Right lobe of liver (tissue), 6 donors: ENCODE data around the gene SLC29A3. TPM values are rescaled to one million over a fixed set of nuclear protein-coding genes. Genes with fewer than 3 reads are reported as not detected.

Experiments
- ATAC-seq, 4 donors: fragments of 200-7000 bp; cut with Tn5 transposase; one replicate each; pipeline ENCODE4 v1.9.1; 2020; ENCODE audit warnings: mild to moderate bottlenecking in 4 of 4, moderate library complexity in 4 of 4
- DNase-seq, 3 donors: peaks; one replicate each; pipeline ENCODE4 v3.0.0-alpha.2; 2020
- H3K27ac ChIP-seq, 3 donors: fragments of 200-600 bp; one replicate each; pipeline ENCODE4 v1.8.0; 2022
- H3K27me3 ChIP-seq, 2 donors: fragments of 200-600 bp; one replicate each; pipeline ENCODE4 v1.8.0; 2022
- H3K36me3 ChIP-seq, 4 donors: fragments of 200-600 bp; sonication (generic) in 1 of 4; one replicate each; pipeline versions ENCODE4 v1.5.1 to v1.8.0; 2017 to 2022; ENCODE audit warnings: control low read depth in 1 of 4
- H3K4me1 ChIP-seq, 4 donors: fragments of 200-600 bp; sonication (generic) in 1 of 4; one replicate each; pipeline versions ENCODE4 v1.5.1 to v1.8.0; 2017 to 2022; ENCODE audit warnings: control low read depth in 1 of 4
- H3K4me3 ChIP-seq, 3 donors: fragments of 200-600 bp; one replicate each; pipeline ENCODE4 v1.8.0; 2022
- H3K9me3 ChIP-seq, 4 donors: fragments of 200-600 bp; sonication (generic) in 1 of 4; one replicate each; pipeline versions ENCODE4 v1.5.1 to v1.8.0; 2017 to 2022; ENCODE audit warnings: control low read depth in 1 of 4
- POLR2A ChIP-seq: fragments of 450-650 bp; IDR thresholded peaks from one replicate; pipeline ENCODE4 v1.6.1; 2017; ENCODE audit warnings: antibody characterized with exemption, mild to moderate bottlenecking
- WGBS: methylation state at CpG from one replicate; pipeline ENCODE4 v1.1.6; 2018; ENCODE audit warnings: low coverage, low lambda C conversion rate; ENCODE audit not compliant: insufficient coverage; ENCODE audit errors: missing lambda C conversion rate; 5-methylcytosine and 5-hydroxymethylcytosine counted together
- intact Hi-C, 2 donors: fragments of 100-400 bp; cut with DNase I; formaldehyde crosslinking; loops; one replicate each; pipeline versions ENCODE4 v1.11.2 to v1.14.1; 2022
- total RNA-seq, 6 experiments: library from RNA; depleted of rRNA in 2 of 6; stranded (reverse); fragments of >200 nt in 2 of 6; fragmentation: NEBNext Ultra II Directional in 3 of 6; extraction: Animal tissue kit (Norgen Biotek cat#: 25700) in 3 of 6; gene quantifications; one replicate each; pipeline versions ENCODE4 v1.1.0 to v1.2.4, GENCODE V29; 2016 to 2023
- TF ChIP-seq, protein P1 (sequence below), 4 donors: fragments of 200-600 bp in 3 of 4; fragments of 450-650 bp in 1 of 4; IDR thresholded peaks; one replicate each; pipeline versions ENCODE4 v1.5.1 to v1.8.0; 2016 to 2022; ENCODE audit warnings: antibody characterized with exemption in 4 of 4, mild to moderate bottlenecking in 2 of 4
- donor health status: DM: no; HTN: yes; CAD: no.
- donor health status: DM: no; HTN: no; CAD: no.
- donor health status: DM: no; HTN: no; CAD: no.
- donor health status: DM: no; HTN: yes; CAD: no.
- donor health status: DM: no; HTN: yes; CAD: no.

The SLC29A3 gene
- total RNA-seq, 6 experiments from 2014 or later, result 5.7 to 17.4 (median 7.7) TPM

DNA sequence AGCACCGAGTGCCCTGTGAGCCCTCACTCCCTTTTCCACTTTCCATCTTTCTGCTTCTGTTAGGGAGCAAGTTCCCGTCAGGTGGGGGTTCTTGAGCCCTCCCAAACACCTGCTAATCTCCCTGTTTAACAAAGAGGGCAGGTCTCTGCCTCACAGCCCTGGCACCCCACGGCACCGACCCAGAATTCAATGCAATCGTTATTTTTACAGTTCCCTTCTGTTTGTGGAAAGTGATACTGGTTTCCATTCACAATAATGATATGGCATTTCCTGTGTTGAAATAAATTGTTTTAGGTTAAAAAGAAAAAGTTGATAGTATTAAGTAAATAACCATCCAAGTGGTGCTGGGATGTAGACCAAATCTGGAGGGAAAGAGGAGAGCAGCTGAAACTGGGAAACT lies 38.8 kb upstream of the SLC29A3 start:
- no peak for ATAC-seq
- intact Hi-C loops, result loop anchor here (5.0 to 10.0 kb wide), 2 partner anchors 345 to 353 kb away; no protein-coding TSS in a partner anchor
- no peaks in the 10 kb centered on the region for H3K27me3 ChIP-seq
- H3K27ac ChIP-seq, result no peak overlapping the region
- no peaks in the 10 kb centered on the region for H3K4me1 ChIP-seq
- H3K4me3 ChIP-seq, result no peak overlapping the region
- TF ChIP-seq POLR2A, result no peak
- TF ChIP-seq, protein P1, sequence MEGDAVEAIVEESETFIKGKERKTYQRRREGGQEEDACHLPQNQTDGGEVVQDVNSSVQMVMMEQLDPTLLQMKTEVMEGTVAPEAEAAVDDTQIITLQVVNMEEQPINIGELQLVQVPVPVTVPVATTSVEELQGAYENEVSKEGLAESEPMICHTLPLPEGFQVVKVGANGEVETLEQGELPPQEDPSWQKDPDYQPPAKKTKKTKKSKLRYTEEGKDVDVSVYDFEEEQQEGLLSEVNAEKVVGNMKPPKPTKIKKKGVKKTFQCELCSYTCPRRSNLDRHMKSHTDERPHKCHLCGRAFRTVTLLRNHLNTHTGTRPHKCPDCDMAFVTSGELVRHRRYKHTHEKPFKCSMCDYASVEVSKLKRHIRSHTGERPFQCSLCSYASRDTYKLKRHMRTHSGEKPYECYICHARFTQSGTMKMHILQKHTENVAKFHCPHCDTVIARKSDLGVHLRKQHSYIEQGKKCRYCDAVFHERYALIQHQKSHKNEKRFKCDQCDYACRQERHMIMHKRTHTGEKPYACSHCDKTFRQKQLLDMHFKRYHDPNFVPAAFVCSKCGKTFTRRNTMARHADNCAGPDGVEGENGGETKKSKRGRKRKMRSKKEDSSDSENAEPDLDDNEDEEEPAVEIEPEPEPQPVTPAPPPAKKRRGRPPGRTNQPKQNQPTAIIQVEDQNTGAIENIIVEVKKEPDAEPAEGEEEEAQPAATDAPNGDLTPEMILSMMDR (IDR thresholded peaks at IDR 0.05), result no peak
- no peak for DNase-seq
- whole genome bisulfite sequencing, result 62% methylated on average over 5 of the region's 5 CpGs
- H3K9me3 ChIP-seq, result no peaks in the 10 kb centered on the region
- no peaks in the 10 kb centered on the region for H3K36me3 ChIP-seq

DNA sequence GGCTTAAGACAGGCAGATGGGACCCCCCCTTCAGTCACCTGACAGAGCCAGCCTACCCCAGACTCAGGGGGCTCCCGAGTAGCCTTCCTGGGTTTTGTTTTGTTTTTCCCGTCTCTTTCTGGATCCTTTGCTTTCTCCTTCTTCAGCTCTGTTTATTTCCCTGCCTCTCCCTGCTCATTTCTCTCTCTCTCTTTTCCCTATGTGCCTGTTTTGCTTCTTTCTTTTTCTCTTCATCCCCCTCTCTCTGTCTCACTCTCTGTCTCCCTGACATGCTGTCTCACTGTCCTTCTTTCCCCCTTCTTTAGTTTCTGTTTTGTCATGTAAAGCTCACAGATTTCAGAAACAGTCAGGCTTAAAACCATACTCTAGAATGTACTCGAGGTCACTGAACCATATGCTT lies 38.2 kb upstream of the SLC29A3 start:
- Histone ChIP-seq H3K27ac (no peak overlapping the region), H3K4me3 (no peak overlapping the region), H3K9me3 (no peaks in the 10 kb centered on the region), H3K36me3 (no peaks in the 10 kb centered on the region), H3K4me1 (no peaks in the 10 kb centered on the region), H3K27me3 (no peaks in the 10 kb centered on the region)
- intact Hi-C loops, result loop anchor here (5.0 to 10.0 kb wide), 2 partner anchors 346 to 354 kb away; no protein-coding TSS in a partner anchor
- no peak for DNase-seq
- TF ChIP-seq POLR2A, result no peak
- TF ChIP-seq, protein P1 (IDR thresholded peaks at IDR 0.05), result no peak
- 28% methylated on average over 3 of the region's 3 CpGs for WGBS
- ATAC-seq, result no peak

GRCh38 chr10:71281646-71282322 lies 37.3 kb upstream of the SLC29A3 start:
- Histone ChIP-seq H3K4me1 (no peaks in the 10 kb centered on the region), H3K9me3 (no peaks in the 10 kb centered on the region), H3K4me3 (no peak overlapping the region), H3K36me3 (no peaks in the 10 kb centered on the region), H3K27me3 (no peaks in the 10 kb centered on the region), H3K27ac (no peak overlapping the region)
- WGBS, result 64% methylated on average over 5 of the region's 8 CpGs
- no peak for ATAC-seq
- TF ChIP-seq, protein P1 (IDR thresholded peaks at IDR 0.05), result no peak
- TF ChIP-seq POLR2A, result no peak
- no peak for DNase-seq
- intact Hi-C loops, result loop anchor here (5.0 to 10.0 kb wide), 2 partner anchors 347 to 354 kb away; no protein-coding TSS in a partner anchor

GRCh38 chr10:71282323-71282680 lies 36.8 kb upstream of the SLC29A3 start:
- H3K4me3 ChIP-seq, result no peak overlapping the region
- TF ChIP-seq POLR2A, result no peak
- TF ChIP-seq, protein P1 (IDR thresholded peaks at IDR 0.05), result no peak
- H3K27ac ChIP-seq, result no peak overlapping the region
- WGBS, result no CpG with 5 or more reads among the region's 2 CpGs
- H3K4me1 ChIP-seq, result no peaks in the 10 kb centered on the region
- ATAC-seq (no peak), DNase-seq (no peak)
- H3K36me3 ChIP-seq, result no peaks in the 10 kb centered on the region
- H3K9me3 ChIP-seq, result no peaks in the 10 kb centered on the region
- intact Hi-C loops, result loop anchor here (5.0 to 10.0 kb wide), 2 partner anchors 348 to 355 kb away; no protein-coding TSS in a partner anchor
- H3K27me3 ChIP-seq, result no peaks in the 10 kb centered on the region
